ENCODE data around the gene TGM2.
A peak's percentile ranks its signal among the peaks of the same experiment; 100 is the strongest.

DNA sequence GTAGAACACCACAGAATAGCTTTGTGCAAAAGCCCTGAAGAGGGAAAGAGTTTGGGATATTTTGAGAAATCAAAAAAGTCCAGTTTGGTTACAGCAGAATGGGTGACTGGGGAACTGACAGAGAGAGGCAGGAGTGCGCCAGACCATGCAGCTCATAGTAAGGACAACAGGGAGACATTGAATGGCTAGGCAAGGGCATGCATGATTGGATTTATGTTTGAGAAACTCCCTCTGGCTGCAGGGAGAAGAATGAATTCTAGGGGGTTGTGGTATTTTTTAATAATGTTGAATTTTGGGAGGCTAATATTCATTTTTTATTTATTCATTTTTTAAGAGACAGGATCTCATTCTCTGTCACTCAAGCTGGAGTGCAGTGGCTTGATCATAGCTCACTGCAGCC, 49.9 kb downstream of the TGM2 start:
- TF ChIP-seq, protein P1, sequence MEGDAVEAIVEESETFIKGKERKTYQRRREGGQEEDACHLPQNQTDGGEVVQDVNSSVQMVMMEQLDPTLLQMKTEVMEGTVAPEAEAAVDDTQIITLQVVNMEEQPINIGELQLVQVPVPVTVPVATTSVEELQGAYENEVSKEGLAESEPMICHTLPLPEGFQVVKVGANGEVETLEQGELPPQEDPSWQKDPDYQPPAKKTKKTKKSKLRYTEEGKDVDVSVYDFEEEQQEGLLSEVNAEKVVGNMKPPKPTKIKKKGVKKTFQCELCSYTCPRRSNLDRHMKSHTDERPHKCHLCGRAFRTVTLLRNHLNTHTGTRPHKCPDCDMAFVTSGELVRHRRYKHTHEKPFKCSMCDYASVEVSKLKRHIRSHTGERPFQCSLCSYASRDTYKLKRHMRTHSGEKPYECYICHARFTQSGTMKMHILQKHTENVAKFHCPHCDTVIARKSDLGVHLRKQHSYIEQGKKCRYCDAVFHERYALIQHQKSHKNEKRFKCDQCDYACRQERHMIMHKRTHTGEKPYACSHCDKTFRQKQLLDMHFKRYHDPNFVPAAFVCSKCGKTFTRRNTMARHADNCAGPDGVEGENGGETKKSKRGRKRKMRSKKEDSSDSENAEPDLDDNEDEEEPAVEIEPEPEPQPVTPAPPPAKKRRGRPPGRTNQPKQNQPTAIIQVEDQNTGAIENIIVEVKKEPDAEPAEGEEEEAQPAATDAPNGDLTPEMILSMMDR (IDR thresholded peaks at IDR 0.05), result peak in 4 of 6 experiments; percentile 16 to 38 (median 24)
- no peak for TF ChIP-seq POLR2A (IDR thresholded peaks at IDR 0.05)
